K562 treated with DMSO at 1 percent for 48 hours (cell line): Measurements from ENCODE around the gene GNG4. TPM values are rescaled to one million over a fixed set of nuclear protein-coding genes. Genes with fewer than 3 reads are reported as not detected.

ENCODE experiments used
- total RNA-seq: library from RNA; unstranded; fragments of 300-600 nt; gene quantifications from 2 replicates; pipeline ENCODE4 v1.2.3, GENCODE V29; 2022; ENCODE audit warnings: low replicate concordance; ENCODE audit errors: extremely low read depth

The GNG4 gene
- total RNA-seq: not detected in 2 replicates

DNA sequence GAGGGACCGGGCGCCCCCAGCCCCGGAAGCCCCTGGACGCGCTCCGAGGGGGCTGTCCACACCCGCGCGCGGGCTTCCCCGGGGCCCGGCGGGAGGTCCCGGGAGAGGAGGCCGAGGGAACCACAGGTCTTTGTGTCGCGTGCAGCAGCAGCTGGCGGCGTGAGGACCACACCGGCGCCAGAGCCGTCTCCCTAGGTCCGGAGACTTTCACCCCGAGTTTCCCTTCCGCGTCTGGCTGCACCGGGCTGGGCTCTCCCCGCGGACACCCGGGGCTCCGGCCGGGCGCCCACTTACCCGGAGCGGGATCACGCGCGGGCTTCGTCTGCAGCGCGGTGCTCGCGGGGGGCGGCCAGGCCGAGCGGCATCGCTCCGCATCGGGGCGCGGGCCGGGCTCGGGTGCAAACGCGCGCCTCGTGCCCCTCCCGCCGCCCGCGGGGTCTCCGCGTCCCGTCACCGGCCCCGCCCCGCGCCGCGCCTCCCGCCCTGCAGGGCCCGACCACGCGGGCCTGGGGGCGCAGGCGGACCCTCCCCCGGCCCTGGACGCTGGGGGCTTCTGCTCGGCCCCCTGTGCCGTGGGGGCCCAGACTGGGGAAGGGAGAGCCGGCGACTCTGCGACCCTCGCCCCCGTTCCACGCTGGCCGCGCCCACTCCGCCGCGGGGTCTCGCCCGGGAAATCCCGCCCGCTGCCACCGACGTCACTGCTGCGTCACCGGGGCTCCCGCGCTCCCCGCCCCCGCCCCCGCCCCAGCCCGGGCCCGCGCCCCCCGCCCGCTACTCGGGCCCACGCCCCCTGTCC is at the start of gene GNG4:
Gene GNG4 (minus strand): TSS at position 417 of the 796 bp plus-strand sequence. CDS start 65,946 bp downstream, outside the sequence.

DNA sequence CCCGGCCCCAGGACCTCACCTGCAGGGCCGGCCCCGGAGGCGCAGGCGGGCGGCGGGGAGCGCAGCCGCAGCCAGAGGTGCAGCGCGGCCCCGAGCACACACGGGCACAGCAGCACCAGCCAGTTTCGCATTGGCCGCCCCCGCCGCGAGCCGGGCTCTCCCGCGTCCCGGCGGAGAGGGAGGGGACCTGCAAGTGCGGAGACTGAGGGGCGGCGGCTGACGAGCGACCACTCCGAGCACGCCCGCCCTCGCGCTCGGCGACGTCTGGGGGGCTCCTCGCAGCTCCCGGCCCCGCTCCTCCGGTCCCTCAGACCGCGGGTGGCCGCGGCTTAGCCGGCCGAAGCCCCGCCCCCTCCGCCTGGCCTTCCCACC is 145.5 kb downstream of the GNG4 start, which contains the start of gene B3GALNT2:
Gene B3GALNT2 (minus strand): TSS at position 331 of the 372 bp plus-strand sequence. CDS start 200 bp downstream, at position 131.

Other genes starting within 250 kb of the GNG4 start
- not detected in 2 replicates for gene B3GALNT2, start 145.3 kb downstream of the GNG4 start, total RNA-seq
- not detected in 2 replicates for gene LYST, start 217.1 kb upstream of the GNG4 start, total RNA-seq